ENCODE measurements around the gene JDP2. TPM values are rescaled to one million over a fixed set of nuclear protein-coding genes. Genes with fewer than 3 reads are reported as not detected.
A peak's percentile ranks its signal among the peaks of the same experiment; 100 is the strongest.

JDP2 gene
- total and polyA plus RNA-seq, 12 donors = 6.8 to 59.8 (median 31.8) TPM

DNA sequence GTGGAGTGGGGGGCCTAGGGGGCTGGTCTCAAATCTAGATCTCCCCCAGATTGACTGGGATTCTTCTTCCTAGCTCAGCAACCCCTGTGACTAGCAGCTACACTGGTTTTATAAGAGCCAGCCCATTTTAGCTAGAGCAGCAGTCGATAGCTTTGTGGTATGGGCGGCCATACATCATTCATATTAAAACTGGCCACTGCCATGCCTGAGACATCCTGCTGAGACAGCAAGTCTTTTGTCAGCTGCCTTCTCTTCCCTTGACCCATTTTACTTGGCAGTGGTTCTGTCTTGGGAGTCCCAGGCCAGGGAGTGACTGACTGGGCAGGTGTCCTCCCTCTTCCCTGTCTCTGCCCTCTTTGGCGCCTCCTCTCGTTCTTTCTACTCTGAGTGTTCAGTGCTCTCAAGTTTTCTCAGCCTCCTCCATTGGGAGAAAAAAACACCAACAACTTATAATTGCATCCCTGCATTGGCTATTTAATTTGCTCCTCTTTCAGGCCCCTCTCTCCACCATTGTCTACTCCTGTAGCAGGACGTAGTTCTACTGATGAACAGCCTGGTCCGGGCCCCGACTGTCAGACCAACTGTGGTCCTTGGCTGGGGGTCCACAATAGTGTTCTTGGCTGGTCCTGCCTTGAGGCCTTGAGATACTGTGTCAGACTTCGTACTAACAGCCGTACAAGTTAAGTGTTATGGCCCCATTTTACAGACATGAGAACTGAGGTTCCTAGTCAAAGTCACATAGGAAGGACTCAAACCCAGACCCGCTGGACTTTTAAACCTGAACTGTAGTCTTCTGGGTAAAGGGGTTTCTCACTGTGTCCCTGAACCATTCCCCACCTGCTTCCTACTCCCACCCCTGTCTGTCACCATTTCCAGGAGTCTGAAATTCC, 18.3 kb upstream of the JDP2 start:
- Histone ChIP-seq H3K9me3 (replicated peaks in 1 of 3) (no peaks in the 10 kb centered on the region), H3K27me3 (no peaks in the 10 kb centered on the region), H3K27ac (no peak overlapping the region), H3K36me3 (replicated peaks in 1 of 2) (no peaks in the 10 kb centered on the region), H3K4me3 (no peak overlapping the region), H3K4me1 (replicated peaks in 1 of 2) (peaks cover 0 to 15% of the 10 kb centered on the region in 2 donors)
- intact Hi-C loops (cut with DNase I) = no loop called here
- peak; percentile 55 to 84 (median 73) for DNase-seq
- 76 to 79% (median 79%) methylated on average over 10 of the region's 10 CpGs for WGBS, 4 donors
- TF ChIP-seq POLR2A (IDR thresholded peaks at IDR 0.05) = no peak
- TF ChIP-seq, protein P1, sequence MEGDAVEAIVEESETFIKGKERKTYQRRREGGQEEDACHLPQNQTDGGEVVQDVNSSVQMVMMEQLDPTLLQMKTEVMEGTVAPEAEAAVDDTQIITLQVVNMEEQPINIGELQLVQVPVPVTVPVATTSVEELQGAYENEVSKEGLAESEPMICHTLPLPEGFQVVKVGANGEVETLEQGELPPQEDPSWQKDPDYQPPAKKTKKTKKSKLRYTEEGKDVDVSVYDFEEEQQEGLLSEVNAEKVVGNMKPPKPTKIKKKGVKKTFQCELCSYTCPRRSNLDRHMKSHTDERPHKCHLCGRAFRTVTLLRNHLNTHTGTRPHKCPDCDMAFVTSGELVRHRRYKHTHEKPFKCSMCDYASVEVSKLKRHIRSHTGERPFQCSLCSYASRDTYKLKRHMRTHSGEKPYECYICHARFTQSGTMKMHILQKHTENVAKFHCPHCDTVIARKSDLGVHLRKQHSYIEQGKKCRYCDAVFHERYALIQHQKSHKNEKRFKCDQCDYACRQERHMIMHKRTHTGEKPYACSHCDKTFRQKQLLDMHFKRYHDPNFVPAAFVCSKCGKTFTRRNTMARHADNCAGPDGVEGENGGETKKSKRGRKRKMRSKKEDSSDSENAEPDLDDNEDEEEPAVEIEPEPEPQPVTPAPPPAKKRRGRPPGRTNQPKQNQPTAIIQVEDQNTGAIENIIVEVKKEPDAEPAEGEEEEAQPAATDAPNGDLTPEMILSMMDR (IDR thresholded peaks at IDR 0.05) = peak in 1 of 6 experiments; percentile 24

DNA sequence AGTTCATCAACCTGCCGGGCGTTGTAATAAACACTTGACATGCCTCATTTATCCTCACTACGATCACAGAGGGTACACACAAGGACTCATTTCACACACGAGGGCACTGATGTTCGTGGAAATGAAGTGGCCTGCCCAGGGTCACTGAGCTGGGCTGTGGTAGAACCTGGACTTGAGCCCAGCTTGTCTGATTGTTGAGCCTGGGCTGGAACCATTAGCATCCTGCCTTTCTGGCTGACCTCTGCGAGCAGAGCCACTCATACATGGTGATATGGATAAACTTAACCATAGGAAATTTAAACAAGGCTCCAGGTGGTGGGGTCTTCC, 16.6 kb upstream of the JDP2 start:
- no peaks in the 10 kb centered on the region for H3K27me3 ChIP-seq
- H3K36me3 ChIP-seq (replicated peaks in 1 of 2) = no peaks in the 10 kb centered on the region
- H3K4me3 ChIP-seq = no peak overlapping the region
- WGBS, 4 donors = 30 to 38% (median 34%) methylated on average over 6 of the region's 6 CpGs
- H3K4me1 ChIP-seq (replicated peaks in 1 of 2) = peaks cover 0 to 15% of the 10 kb centered on the region in 2 donors
- peak in 4 of 7 donors; percentile 43 to 74 (median 56) for DNase-seq
- H3K9me3 ChIP-seq (replicated peaks in 1 of 3) = no peaks in the 10 kb centered on the region
- H3K27ac ChIP-seq = peak overlapping the region in 1 of 5 donors; percentile 26
- intact Hi-C loops (cut with DNase I) = no loop called here
- TF ChIP-seq POLR2A (IDR thresholded peaks at IDR 0.05) = no peak
- TF ChIP-seq, protein P1 (IDR thresholded peaks at IDR 0.05) = no peak

DNA sequence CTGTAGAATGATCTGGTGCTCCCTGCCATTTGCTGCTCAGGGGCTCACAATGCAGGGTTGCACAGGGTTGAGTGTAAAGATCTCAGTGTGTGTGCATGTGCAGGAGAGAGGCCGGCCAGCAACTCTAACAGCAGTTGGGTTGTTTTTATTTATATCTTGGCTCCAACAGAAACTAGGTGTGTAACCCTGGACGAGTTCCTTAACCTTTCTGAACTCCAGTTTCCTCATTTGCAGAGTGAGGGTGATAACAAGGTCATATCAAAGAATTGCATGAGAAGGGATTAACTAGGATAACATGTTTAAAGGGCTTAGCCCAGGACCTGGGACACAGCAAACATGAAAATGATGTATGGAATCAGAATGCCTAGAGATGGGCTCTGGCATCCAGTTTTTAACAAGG, 14.8 kb upstream of the JDP2 start:
- Histone ChIP-seq H3K9me3 (replicated peaks in 1 of 3) (no peaks in the 10 kb centered on the region), H3K36me3 (replicated peaks in 1 of 2) (no peaks in the 10 kb centered on the region), H3K4me3 (no peak overlapping the region), H3K27me3 (no peaks in the 10 kb centered on the region), H3K4me1 (replicated peaks in 1 of 2) (peaks cover 0 to 15% of the 10 kb centered on the region in 2 donors), H3K27ac (no peak overlapping the region)
- DNase-seq = no peak
- WGBS, 4 donors = 68 to 75% (median 71%) methylated on average over 2 of the region's 2 CpGs
- intact Hi-C loops (cut with DNase I) = no loop called here
- TF ChIP-seq POLR2A (IDR thresholded peaks at IDR 0.05) = no peak
- TF ChIP-seq, protein P1 (IDR thresholded peaks at IDR 0.05) = no peak

DNA sequence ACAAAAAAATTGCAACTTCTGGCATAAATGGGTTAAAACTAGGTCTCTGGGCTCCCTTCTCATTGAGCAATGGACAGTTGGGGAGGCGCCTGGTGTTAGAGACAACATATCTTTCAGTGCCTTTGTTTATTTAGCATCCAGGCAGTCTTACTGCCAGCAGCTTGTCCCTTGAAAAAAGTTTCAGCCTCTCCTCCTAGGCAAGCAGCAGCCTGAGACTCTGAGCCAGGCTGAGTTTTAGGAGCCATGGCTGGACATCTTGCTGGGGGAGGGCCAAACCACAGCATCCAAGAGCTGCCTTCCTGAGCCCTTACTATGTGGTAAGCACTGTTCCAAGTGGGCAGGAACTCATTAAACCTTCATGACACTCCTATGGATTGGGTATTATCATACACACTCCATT, 10.1 kb upstream of the JDP2 start:
- Histone ChIP-seq H3K27me3 (no peaks in the 10 kb centered on the region), H3K9me3 (replicated peaks in 1 of 3) (no peaks in the 10 kb centered on the region), H3K27ac (no peak overlapping the region), H3K4me1 (replicated peaks in 1 of 2) (no peaks in the 10 kb centered on the region), H3K4me3 (no peak overlapping the region), H3K36me3 (replicated peaks in 1 of 2) (no peaks in the 10 kb centered on the region)
- 77 to 100% (median 94%) methylated on average over 1 of the region's 1 CpG for WGBS, 4 donors
- no peak for DNase-seq
- no peak for TF ChIP-seq POLR2A (IDR thresholded peaks at IDR 0.05)
- TF ChIP-seq, protein P1 (IDR thresholded peaks at IDR 0.05) = no peak
- intact Hi-C loops (cut with DNase I) = no loop called here
